ENCODE data around the gene COL17A1. TPM values are rescaled to one million over a fixed set of nuclear protein-coding genes. Genes with fewer than 3 reads are reported as not detected.

Gene COL17A1
- total RNA-seq, 1 experiment from 2014 or later: 0.30 TPM

GRCh38 chr10:103990531-103990930 lies 95.1 kb downstream of the COL17A1 start:
- no peaks in the 10 kb centered on the region for H3K27me3 ChIP-seq
- H3K9me3 ChIP-seq: no peaks in the 10 kb centered on the region
- no peak overlapping the region for H3K4me3 ChIP-seq
- DNase-seq: no peak
- H3K36me3 ChIP-seq: 0 out of 2 replicates have a peak, but pooled peaks cover 2% of the 10 kb centered on the region

GRCh38 chr10:103990121-103990520 lies 95.6 kb downstream of the COL17A1 start:
- H3K36me3 ChIP-seq: 0 out of 2 replicates have a peak, but pooled peaks cover 2% of the 10 kb centered on the region
- DNase-seq: no peak
- H3K27me3 ChIP-seq: no peaks in the 10 kb centered on the region
- H3K9me3 ChIP-seq: no peaks in the 10 kb centered on the region
- no peak overlapping the region for H3K4me3 ChIP-seq

- no peaks in the 10 kb centered on the region for H3K36me3 ChIP-seq
- no peaks in the 10 kb centered on the region for H3K27me3 ChIP-seq
- H3K4me3 ChIP-seq: no peak overlapping the region
- no peaks in the 10 kb centered on the region for H3K9me3 ChIP-seq
- DNase-seq: no peak
Measured at GRCh38 chr10:103986360-103986759, 99.3 kb downstream of the COL17A1 start.

GRCh38 chr10:103985726-103986125 lies 100.0 kb downstream of the COL17A1 start:
- Histone ChIP-seq H3K9me3 (no peaks in the 10 kb centered on the region), H3K36me3 (no peaks in the 10 kb centered on the region), H3K27me3 (no peaks in the 10 kb centered on the region), H3K4me3 (no peak overlapping the region)
- DNase-seq: no peak

GRCh38 chr10:103983367-103983911 lies 102.2 kb downstream of the COL17A1 start:
- DNase-seq: no peak
- no peaks in the 10 kb centered on the region for H3K36me3 ChIP-seq
- H3K9me3 ChIP-seq: no peaks in the 10 kb centered on the region
- H3K4me3 ChIP-seq: no peak overlapping the region
- H3K27me3 ChIP-seq: no peaks in the 10 kb centered on the region

GRCh38 chr10:103982639-103983038 lies 103.0 kb downstream of the COL17A1 start:
- H3K4me3 ChIP-seq: no peak overlapping the region
- no peaks in the 10 kb centered on the region for H3K36me3 ChIP-seq
- H3K27me3 ChIP-seq: no peaks in the 10 kb centered on the region
- no peak for DNase-seq
- H3K9me3 ChIP-seq: no peaks in the 10 kb centered on the region

Other genes with a start within 250 kb of the COL17A1 start
- 19.2 and 21.1 TPM in 2 replicates for gene SH3PXD2A, start 230.3 kb downstream of the COL17A1 start, total RNA-seq (2014; rRNA removed; shearing (Covaris generic); ENCODE audit: low replicate concordance)
- 29.1 and 33.2 TPM in 2 replicates for gene STN1, start 167.7 kb downstream of the COL17A1 start, total RNA-seq (2014; rRNA removed; shearing (Covaris generic); ENCODE audit: low replicate concordance)
- gene SLK, start 118.7 kb downstream of the COL17A1 start, total RNA-seq (2014; rRNA removed; shearing (Covaris generic); ENCODE audit: low replicate concordance): 19.0 and 31.0 TPM in 2 replicates
- gene SFR1, start 36.3 kb upstream of the COL17A1 start, total RNA-seq (2014; rRNA removed; shearing (Covaris generic); ENCODE audit: low replicate concordance): 6.6 and 11.1 TPM in 2 replicates
- gene CFAP43, start 146.5 kb upstream of the COL17A1 start, total RNA-seq (2014; rRNA removed; shearing (Covaris generic); ENCODE audit: low replicate concordance): 0.89 TPM in 1 of 2 replicates, not detected in the other
- gene GSTO1, start 169.0 kb upstream of the COL17A1 start, total RNA-seq (2014; rRNA removed; shearing (Covaris generic); ENCODE audit: low replicate concordance): 191 and 245 TPM in 2 replicates
- gene GSTO2, start 183.3 kb upstream of the COL17A1 start, total RNA-seq (2014; rRNA removed; shearing (Covaris generic); ENCODE audit: low replicate concordance): 0.62 and 1.8 TPM in 2 replicates

Measured in MG63 (cell line).